ENCODE results near the gene NPAS3.

DNA sequence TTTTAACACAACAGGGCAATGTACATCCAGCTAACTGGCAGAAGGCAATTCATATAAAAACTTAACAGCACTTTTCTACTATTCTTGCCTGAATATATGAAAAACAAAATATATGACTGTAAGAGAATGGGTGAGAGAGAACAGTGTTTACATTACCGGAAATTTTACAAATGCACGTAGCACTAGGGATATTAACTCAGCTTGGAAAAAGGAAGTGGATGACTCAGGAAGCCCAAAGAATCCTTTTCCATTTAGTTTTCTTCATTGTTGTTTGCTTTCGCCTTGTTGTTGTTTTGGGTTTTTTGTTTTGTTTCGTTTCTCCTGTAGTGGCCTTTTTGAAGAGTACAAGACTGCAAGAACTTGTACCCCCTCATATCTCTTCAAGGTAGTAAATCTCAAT is 716.7 kb downstream of the NPAS3 start:
- TF ChIP-seq POLR2A (IDR thresholded peaks at IDR 0.05): no peak
- TF ChIP-seq, protein P1, sequence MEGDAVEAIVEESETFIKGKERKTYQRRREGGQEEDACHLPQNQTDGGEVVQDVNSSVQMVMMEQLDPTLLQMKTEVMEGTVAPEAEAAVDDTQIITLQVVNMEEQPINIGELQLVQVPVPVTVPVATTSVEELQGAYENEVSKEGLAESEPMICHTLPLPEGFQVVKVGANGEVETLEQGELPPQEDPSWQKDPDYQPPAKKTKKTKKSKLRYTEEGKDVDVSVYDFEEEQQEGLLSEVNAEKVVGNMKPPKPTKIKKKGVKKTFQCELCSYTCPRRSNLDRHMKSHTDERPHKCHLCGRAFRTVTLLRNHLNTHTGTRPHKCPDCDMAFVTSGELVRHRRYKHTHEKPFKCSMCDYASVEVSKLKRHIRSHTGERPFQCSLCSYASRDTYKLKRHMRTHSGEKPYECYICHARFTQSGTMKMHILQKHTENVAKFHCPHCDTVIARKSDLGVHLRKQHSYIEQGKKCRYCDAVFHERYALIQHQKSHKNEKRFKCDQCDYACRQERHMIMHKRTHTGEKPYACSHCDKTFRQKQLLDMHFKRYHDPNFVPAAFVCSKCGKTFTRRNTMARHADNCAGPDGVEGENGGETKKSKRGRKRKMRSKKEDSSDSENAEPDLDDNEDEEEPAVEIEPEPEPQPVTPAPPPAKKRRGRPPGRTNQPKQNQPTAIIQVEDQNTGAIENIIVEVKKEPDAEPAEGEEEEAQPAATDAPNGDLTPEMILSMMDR (IDR thresholded peaks at IDR 0.05): no peak
